Activated T-helper 17 cell treated with anti-CD3 and anti-CD28 coated beads, Interleukin-2, amount 50 U/mL, for 72 hours (primary cell): ENCODE measurements around the gene DVL2. TPM values are rescaled to one million over a fixed set of nuclear protein-coding genes. Genes with fewer than 3 reads are reported as not detected.

Experiments
- ATAC-seq: fragments of 150-1000 bp; cut with Tn5 transposase; replicated peaks from 2 replicates; pipeline ENCODE4 v1.10.0; 2021; ENCODE audit warnings: mild to moderate bottlenecking, moderate library complexity
- H3K27ac Mint-ChIP-seq: one replicate; pipeline ENCODE4 v1.8.0; 2022; ENCODE audit warnings: mixed read lengths
- H3K27me3 Mint-ChIP-seq: one replicate; pipeline ENCODE4 v1.8.0; 2022; ENCODE audit warnings: mixed read lengths
- H3K36me3 Mint-ChIP-seq: one replicate; pipeline ENCODE4 v1.8.0; 2022; ENCODE audit warnings: low read depth, mild to moderate bottlenecking, mixed read lengths
- H3K4me1 Mint-ChIP-seq: one replicate; pipeline ENCODE4 v1.8.0; 2022; ENCODE audit warnings: mixed read lengths
- H3K4me3 Mint-ChIP-seq: one replicate; pipeline ENCODE4 v1.8.0; 2022; ENCODE audit warnings: mild to moderate bottlenecking, mixed read lengths
- H3K9me3 Mint-ChIP-seq: one replicate; pipeline ENCODE4 v1.8.0; 2022; ENCODE audit warnings: mixed read lengths
- total RNA-seq, 2 donors: library from RNA; stranded (reverse); gene quantifications; one replicate each; pipeline ENCODE4 v1.2.3, GENCODE V29; 2022

The DVL2 gene
- total RNA-seq, 2 donors from 2014 or later = 49.1 to 77.5 TPM

DNA sequence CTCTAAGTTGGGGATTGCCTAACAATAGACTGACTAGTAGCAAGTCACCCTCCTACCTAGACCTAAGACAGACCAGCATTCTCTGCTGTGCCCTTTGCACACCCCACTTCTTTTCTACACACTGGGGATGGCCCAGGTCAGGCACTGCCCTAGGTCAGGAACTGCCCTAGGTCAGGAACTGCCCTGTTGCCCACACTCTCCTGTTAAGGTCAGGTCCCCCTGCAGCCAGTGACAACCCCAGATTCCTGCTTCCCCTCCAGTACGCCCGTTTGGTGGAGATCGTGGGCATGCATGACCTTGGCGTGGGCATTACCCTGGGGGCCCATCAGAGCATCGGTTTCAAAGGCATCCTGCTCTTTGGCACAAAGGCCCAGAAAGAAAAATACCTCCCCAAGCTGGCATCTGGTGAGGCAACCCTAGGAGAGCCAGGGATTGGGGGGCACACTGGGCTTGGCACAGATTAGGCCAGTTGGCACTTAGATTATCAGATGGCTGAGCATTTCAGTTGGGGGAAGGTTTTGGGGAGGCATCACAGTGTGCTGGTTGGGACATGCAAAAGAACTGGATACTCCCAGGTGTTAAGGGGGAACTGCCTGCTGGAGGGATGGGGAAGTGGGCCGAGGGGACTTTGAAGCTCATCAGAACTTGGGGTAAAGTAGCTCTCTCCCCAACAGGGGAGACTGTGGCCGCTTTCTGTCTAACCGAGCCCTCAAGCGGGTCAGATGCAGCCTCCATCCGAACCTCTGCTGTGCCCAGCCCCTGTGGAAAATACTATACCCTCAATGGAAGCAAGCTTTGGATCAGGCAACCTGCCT lies 12.8 kb downstream of the DVL2 start:
- H3K27ac Mint-ChIP-seq = peak overlapping the region; percentile 98

DNA sequence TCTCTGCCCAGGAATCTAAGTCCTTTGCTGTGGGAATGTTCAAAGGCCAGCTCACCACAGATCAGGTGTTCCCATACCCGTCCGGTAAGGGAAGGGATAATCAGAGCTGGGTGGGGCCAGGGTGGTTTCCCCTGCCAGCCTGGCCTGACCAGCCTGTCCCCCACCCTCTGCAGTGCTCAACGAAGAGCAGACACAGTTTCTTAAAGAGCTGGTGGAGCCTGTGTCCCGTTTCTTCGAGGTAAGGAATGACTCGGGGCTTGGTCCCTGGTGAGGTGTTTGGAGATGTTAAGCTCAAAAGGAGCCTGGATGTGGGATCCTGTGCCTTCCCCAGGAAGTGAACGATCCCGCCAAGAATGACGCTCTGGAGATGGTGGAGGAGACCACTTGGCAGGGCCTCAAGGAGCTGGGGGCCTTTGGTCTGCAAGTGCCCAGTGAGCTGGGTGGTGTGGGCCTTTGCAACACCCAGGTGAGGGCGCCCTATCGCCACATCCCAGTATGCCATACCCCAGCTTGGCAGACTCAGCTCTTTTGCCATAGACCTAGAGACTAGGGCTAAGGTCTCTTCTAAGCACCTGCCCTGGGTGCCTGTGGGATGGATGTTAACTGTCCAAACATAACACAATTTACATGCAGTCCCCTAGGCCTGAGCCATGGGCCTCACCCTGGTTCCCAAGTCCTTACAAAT lies 13.6 kb downstream of the DVL2 start:
- Mint-ChIP-seq H3K27ac (peak overlapping the region; percentile 98), H3K4me3 (peak overlapping the region; percentile 94), H3K27me3 (no peaks in the 10 kb centered on the region), H3K4me1 (peaks cover 32% of the 10 kb centered on the region), H3K9me3 (no peaks in the 10 kb centered on the region), H3K36me3 (peaks cover 63% of the 10 kb centered on the region)
- peak; percentile 52 for ATAC-seq

More for the DNA sequence above, 12.8 kb downstream of the DVL2 start:
- Mint-ChIP-seq H3K4me3 (peak overlapping the region; percentile 94), H3K36me3 (peaks cover 68% of the 10 kb centered on the region), H3K9me3 (no peaks in the 10 kb centered on the region), H3K27me3 (no peaks in the 10 kb centered on the region), H3K4me1 (peaks cover 26% of the 10 kb centered on the region)
- no peak for ATAC-seq

DNA sequence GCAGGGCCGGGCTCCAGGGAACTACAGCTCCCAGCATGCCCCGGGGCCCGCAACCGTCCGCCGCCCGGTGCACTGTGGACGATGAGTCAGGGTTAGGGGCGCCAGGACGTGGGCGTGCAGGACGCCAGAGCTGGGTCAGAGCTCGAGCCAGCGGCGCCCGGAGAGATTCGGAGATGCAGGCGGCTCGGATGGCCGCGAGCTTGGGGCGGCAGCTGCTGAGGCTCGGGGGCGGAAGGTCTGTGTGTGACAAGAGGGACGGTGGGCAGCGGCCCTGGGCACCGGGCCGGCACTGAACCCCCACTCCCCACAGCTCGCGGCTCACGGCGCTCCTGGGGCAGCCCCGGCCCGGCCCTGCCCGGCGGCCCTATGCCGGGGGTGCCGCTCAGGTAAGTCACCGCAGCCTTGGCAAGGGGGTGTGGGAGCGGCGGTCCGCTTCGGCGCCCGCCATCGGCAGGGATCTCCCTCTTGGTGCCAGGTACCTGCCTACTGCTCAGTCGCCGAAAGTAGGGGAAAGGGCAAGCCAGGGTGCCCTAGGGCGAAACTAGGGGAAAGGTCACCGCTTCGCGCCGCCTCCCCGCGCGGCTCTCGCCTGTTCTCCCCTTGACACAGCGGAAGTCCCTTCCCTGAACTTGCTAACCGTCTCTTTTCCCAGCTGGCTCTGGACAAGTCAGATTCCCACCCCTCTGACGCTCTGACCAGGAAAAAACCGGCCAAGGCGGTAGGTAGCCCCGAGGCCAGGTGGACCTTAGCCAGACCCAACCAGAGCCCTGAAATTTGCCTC lies 14.3 kb downstream of the DVL2 start, which contains the start of the genes ACADVL and DLG4:
Gene ACADVL, plus strand, starts transcription at position 127 of the 781 bp plus-strand sequence. Its CDS starts 47 bp downstream, at position 174.
Gene DLG4, minus strand, starts transcription at position 25 of the 781 bp plus-strand sequence.
- Mint-ChIP-seq H3K4me1 (peaks cover 34% of the 10 kb centered on the region), H3K4me3 (peak within 1 kb of the TSS; percentile 94), H3K27ac (peak within 1 kb of the TSS; percentile 98), H3K36me3 (peaks cover 56% of the 10 kb centered on the region), H3K9me3 (no peaks in the 10 kb centered on the region), H3K27me3 (no peaks in the 10 kb centered on the region)
- peak; percentile 86 for ATAC-seq

- Mint-ChIP-seq H3K4me1 (peaks cover 41% of the 10 kb centered on the region), H3K9me3 (no peaks in the 10 kb centered on the region), H3K4me3 (peak overlapping the region; percentile 94), H3K36me3 (peaks cover 55% of the 10 kb centered on the region), H3K27ac (peak overlapping the region; percentile 98), H3K27me3 (no peaks in the 10 kb centered on the region)
- no peak for ATAC-seq
Observed at GRCh38 chr17:7219229-7219811, 15.0 kb downstream of the DVL2 start.

DNA sequence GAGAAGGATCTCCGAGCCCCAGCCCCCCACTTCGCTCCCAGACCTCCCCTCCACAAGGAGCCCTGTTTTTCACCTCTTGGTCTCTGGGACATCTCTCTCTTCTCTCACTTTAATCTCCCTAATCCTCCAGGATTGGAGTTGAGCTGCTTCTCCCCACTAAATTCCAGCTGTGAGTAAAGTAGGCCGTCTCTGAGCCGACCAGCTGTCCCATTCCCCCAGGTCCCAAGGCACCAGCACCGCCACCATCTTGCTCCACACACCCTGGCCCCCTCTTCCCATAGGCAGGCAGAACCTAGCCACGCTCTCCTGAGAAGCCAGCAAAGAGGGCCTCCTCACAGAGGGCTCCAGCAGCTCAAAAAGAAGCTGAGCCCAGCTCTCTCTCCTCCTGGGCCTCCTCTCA lies 15.6 kb downstream of the DVL2 start:
- no peaks in the 10 kb centered on the region for H3K9me3 Mint-ChIP-seq
- peak overlapping the region; percentile 94 for H3K4me3 Mint-ChIP-seq
- H3K36me3 Mint-ChIP-seq = peaks cover 51% of the 10 kb centered on the region
- H3K27me3 Mint-ChIP-seq = no peaks in the 10 kb centered on the region
- ATAC-seq = no peak
- H3K4me1 Mint-ChIP-seq = peaks cover 45% of the 10 kb centered on the region
- peak overlapping the region; percentile 98 for H3K27ac Mint-ChIP-seq

- Mint-ChIP-seq H3K4me3 (peak overlapping the region; percentile 94), H3K36me3 (peaks cover 45% of the 10 kb centered on the region), H3K27me3 (no peaks in the 10 kb centered on the region), H3K4me1 (peaks cover 51% of the 10 kb centered on the region), H3K27ac (peak overlapping the region; percentile 98), H3K9me3 (no peaks in the 10 kb centered on the region)
- ATAC-seq = no peak
Observed at GRCh38 chr17:7218166-7218565, 16.2 kb downstream of the DVL2 start.

- peaks cover 37% of the 10 kb centered on the region for H3K36me3 Mint-ChIP-seq
- H3K9me3 Mint-ChIP-seq = no peaks in the 10 kb centered on the region
- peak overlapping the region; percentile 94 for H3K4me3 Mint-ChIP-seq
- peaks cover 51% of the 10 kb centered on the region for H3K4me1 Mint-ChIP-seq
- no peaks in the 10 kb centered on the region for H3K27me3 Mint-ChIP-seq
- H3K27ac Mint-ChIP-seq = peak overlapping the region; percentile 98
- no peak for ATAC-seq
Observed at GRCh38 chr17:7217113-7217987, 17.0 kb downstream of the DVL2 start.

GRCh38 chr17:7216242-7217112 lies 17.8 kb downstream of the DVL2 start:
- peaks cover 4% of the 10 kb centered on the region for H3K27me3 Mint-ChIP-seq
- peaks cover 49% of the 10 kb centered on the region for H3K4me1 Mint-ChIP-seq
- peak overlapping the region; percentile 22 for H3K27ac Mint-ChIP-seq
- H3K9me3 Mint-ChIP-seq = no peaks in the 10 kb centered on the region
- peak overlapping the region; percentile 93 for H3K4me3 Mint-ChIP-seq
- ATAC-seq = no peak
- H3K36me3 Mint-ChIP-seq = peaks cover 28% of the 10 kb centered on the region

GRCh38 chr17:7215652-7216180 lies 18.6 kb downstream of the DVL2 start:
- no peaks in the 10 kb centered on the region for H3K9me3 Mint-ChIP-seq

DNA sequence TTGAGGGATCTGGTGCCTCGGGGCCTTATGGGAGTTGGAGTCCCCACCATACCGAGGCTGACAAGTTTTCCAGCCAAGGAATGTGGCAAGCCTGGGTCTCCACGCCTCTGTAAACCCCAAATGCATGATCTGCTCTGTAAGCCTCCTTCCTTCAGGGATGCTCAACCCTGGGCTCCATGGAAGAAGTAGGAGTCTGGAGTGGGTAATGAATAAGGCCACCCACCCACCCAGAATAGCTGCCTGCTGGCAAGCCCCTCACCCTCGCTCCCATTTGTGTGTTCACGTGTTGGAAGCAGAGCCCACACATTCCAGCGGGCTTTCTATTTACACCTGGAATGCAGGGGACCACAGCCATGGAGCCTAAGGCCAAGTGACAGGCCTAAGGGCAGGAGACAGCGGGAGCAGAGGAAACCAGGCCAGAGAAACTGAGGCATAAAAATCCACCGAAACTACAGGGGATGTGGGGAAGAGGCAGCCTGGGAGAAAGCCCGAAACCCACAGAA lies 19.1 kb downstream of the DVL2 start:
- ATAC-seq = no peak
- peak overlapping the region; percentile 93 for H3K4me3 Mint-ChIP-seq
- peaks cover 40% of the 10 kb centered on the region for H3K4me1 Mint-ChIP-seq
- H3K27me3 Mint-ChIP-seq = peaks cover 4% of the 10 kb centered on the region
- peaks cover 15% of the 10 kb centered on the region for H3K36me3 Mint-ChIP-seq
- H3K9me3 Mint-ChIP-seq = no peaks in the 10 kb centered on the region
- peak overlapping the region; percentile 91 for H3K27ac Mint-ChIP-seq

More at GRCh38 chr17:7215652-7216180, 18.6 kb downstream of the DVL2 start:
- peak overlapping the region; percentile 93 for H3K4me3 Mint-ChIP-seq
- H3K36me3 Mint-ChIP-seq = peaks cover 20% of the 10 kb centered on the region
- H3K27me3 Mint-ChIP-seq = peaks cover 4% of the 10 kb centered on the region
- peak overlapping the region; percentile 22 for H3K27ac Mint-ChIP-seq
- no peak for ATAC-seq
- peaks cover 42% of the 10 kb centered on the region for H3K4me1 Mint-ChIP-seq

DNA sequence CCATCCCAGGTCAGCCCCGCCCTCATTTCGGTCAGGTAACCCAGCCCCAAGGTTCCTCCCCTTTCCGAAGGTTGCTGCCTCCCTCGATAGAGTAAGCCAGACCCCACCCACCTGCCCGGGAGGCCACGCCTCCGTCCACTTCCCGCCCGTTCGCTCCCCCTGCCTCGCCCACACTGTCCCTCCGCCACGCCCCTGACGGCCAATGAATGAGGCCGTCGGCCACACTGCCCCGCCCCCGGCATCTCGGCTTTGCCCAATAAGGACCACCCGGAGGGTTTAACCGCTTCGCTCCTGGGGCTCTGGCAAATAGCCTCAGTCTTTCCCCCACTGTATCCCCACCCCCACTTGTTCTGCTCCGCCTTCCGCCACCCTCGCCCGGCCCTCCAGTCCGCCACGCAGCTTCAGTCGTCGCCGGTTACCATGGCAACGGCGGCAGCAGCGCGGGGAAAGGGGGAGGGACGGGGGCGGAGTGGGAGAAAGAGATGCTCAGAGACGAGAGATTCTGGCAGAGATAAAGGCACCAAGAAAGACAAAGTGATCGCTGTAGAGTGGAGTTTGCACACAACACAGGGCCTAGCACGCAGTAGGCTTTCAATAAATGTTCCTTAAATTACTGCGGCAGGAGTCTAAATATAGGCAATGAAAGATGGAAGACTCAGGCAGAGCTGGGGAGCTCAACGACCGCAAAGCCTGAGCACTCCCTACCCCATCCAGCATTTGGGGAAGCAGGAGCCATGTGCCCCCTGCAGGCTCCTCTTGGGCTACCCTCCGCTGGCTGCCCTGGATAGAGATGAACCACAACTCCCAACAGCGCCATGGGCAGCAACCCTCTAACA lies 19.8 kb downstream of the DVL2 start:
- H3K27me3 Mint-ChIP-seq = peaks cover 4% of the 10 kb centered on the region
- peak; percentile 86 for ATAC-seq
- H3K4me1 Mint-ChIP-seq = peaks cover 40% of the 10 kb centered on the region
- H3K27ac Mint-ChIP-seq = peak overlapping the region; percentile 91
- peaks cover 8% of the 10 kb centered on the region for H3K36me3 Mint-ChIP-seq
- peak overlapping the region; percentile 93 for H3K4me3 Mint-ChIP-seq
- no peaks in the 10 kb centered on the region for H3K9me3 Mint-ChIP-seq
